ENCODE results near the gene TMTC1.

The TMTC1 gene

DNA sequence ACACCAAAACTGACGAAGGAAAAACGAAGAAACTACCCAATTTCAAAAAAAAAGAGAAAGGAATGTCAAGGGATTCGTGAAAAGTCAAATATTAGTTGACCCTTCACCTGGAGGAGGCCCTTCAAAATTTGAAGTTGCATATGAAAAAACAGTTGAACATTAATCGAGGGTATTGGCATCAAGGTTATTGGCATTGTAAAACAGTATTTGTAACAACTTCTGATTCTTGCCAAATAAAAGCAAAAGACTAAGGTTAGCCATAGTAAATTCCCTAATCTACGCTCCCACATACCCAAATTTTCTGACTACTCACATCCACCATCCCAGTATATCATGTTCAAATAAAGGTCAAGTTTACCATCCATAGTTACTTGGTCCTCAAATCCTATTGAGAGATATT is 118.6 kb downstream of the TMTC1 start:
- H3K4me3 ChIP-seq (ENCODE audit: low read depth, low read length) = no peak overlapping the region
- TF ChIP-seq, protein P1, sequence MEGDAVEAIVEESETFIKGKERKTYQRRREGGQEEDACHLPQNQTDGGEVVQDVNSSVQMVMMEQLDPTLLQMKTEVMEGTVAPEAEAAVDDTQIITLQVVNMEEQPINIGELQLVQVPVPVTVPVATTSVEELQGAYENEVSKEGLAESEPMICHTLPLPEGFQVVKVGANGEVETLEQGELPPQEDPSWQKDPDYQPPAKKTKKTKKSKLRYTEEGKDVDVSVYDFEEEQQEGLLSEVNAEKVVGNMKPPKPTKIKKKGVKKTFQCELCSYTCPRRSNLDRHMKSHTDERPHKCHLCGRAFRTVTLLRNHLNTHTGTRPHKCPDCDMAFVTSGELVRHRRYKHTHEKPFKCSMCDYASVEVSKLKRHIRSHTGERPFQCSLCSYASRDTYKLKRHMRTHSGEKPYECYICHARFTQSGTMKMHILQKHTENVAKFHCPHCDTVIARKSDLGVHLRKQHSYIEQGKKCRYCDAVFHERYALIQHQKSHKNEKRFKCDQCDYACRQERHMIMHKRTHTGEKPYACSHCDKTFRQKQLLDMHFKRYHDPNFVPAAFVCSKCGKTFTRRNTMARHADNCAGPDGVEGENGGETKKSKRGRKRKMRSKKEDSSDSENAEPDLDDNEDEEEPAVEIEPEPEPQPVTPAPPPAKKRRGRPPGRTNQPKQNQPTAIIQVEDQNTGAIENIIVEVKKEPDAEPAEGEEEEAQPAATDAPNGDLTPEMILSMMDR (IDR thresholded peaks at IDR 0.05; ENCODE audit: borderline replicate concordance, insufficient read depth, low read depth, low read length) = no peak

DNA sequence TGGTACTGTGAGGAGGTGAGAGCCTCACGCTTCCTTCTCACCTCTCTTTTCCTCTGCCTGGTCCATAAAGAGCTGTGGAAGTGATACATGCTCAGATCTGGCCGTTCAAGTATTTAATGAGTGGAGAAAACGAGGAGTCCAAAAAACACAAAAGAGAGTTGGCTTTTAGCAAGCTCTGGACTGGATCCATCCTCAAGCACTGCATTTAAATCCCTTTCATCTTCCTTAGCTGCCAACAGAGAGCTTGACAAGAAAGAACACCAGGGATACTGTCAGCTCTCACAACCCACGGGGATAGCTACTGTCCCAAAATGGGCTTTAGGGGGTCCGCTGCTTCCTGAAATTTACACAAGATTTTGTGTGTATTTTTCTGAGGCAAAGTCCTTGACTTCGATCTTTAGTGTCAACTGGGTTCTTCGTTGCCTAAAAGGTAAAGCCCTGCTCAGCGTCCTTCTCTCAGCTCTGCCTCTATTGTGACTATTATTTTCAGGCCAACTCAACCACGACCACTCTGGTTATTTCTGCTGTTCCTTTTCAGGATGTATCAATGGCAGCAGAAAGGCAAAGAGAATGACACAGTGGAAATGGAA is 120.9 kb downstream of the TMTC1 start:
- TF ChIP-seq, protein P1 (IDR thresholded peaks at IDR 0.05; ENCODE audit: borderline replicate concordance, insufficient read depth, low read depth, low read length) = no peak
- H3K4me3 ChIP-seq (ENCODE audit: low read depth, low read length) = no peak overlapping the region

DNA sequence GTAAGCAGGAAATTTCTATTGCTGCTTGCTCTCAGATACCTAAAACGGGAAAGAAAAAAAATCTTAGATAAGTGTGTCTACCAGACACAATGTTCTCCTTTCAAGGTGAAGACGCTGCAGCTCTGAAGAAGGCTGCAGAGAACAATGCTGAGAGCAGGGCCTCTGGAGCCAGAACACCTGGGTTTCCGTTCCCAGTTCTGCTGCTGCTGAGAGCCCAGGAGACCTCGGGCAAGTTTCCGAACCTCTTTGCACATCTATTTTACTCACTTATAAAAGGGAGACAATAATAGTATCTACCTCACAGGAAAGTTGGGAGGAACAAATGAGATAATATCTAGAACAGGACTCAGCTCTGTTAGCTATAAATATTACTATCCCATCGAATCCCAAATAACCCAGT is 122.9 kb downstream of the TMTC1 start:
- TF ChIP-seq, protein P1 (IDR thresholded peaks at IDR 0.05; ENCODE audit: borderline replicate concordance, insufficient read depth, low read depth, low read length) = no peak
- H3K4me3 ChIP-seq (ENCODE audit: low read depth, low read length) = no peak overlapping the region

DNA sequence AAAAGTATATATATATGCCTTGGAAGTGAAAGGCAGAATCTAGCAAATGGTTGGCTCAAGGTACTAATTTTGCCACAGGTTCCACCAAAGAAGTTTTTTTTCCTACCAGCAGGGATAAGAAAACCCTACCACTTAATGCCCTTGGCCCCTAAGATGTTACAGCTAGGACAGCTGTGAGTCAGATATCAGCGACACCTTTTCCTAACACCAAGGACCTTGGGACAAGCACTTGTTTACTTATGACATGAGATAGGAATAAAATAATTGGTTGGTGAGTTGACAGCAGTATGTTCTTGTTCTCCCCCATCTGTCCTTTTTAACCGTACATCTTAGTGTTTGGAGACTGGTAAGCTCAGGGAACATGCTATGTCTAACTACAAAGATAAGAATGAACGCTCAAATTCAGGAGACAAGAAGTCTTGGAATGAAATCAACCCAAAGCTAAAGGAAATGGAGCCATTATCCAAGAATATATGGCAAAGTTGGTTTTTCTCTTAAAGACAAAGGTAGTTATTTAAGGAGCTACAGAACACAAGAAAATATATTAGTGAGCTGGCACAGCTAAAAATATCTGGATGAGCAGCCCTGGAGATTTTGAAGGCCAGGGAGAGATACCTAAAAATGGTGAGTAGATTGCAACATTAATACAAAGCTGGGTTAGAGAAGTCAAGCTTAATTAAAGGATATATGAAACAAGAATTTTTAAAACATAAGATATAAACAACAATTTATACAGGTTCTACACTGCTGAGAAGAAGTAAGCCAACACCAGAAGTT is 126.8 kb downstream of the TMTC1 start:
- TF ChIP-seq, protein P1 (IDR thresholded peaks at IDR 0.05; ENCODE audit: borderline replicate concordance, insufficient read depth, low read depth, low read length) = no peak
- no peak overlapping the region for H3K4me3 ChIP-seq (ENCODE audit: low read depth, low read length)

DNA sequence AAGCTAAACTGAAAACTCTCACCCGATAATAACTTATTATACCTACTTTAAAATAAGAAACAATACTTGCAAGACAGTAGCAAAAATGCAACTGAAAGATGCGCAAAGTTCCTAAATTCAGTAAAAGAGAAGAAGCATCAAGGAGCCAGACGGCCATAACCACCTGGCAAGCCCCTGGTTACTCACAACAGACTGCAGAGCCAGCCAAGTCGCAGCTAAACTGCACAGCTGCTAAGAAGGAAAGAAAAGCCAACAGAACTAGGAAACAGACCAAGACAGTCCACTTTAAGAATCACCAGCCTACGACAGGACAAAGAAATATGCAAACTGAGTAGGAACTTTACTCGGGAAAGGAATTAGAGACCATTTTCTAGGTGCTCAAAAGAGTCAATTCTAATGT is 127.9 kb downstream of the TMTC1 start:
- TF ChIP-seq, protein P1 (IDR thresholded peaks at IDR 0.05; ENCODE audit: borderline replicate concordance, insufficient read depth, low read depth, low read length) = no peak

DNA sequence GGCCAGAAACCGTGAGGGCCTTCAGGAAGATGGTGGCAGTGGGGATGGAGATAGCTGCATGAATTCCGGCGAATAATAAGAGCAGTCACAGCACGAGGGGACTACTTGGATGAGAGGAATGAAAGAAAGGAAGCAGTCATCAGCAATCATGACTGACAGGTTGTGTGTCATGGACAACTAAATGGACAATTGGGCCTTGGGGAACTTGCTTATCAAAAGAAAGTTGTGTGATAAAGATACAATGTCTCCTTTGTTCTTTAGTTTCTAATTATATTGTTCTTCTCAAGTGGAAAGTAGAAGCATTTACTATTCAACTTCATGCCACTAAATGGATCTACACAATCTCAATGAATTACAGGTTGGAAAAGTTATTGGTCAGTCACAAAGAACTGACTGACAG is 130.5 kb downstream of the TMTC1 start:
- TF ChIP-seq, protein P1 (IDR thresholded peaks at IDR 0.05; ENCODE audit: borderline replicate concordance, insufficient read depth, low read depth, low read length) = no peak
- H3K4me3 ChIP-seq (ENCODE audit: low read depth, low read length) = no peak overlapping the region

More for the DNA sequence above, 127.9 kb downstream of the TMTC1 start:
- H3K4me3 ChIP-seq (ENCODE audit: low read depth, low read length) = no peak overlapping the region

DNA sequence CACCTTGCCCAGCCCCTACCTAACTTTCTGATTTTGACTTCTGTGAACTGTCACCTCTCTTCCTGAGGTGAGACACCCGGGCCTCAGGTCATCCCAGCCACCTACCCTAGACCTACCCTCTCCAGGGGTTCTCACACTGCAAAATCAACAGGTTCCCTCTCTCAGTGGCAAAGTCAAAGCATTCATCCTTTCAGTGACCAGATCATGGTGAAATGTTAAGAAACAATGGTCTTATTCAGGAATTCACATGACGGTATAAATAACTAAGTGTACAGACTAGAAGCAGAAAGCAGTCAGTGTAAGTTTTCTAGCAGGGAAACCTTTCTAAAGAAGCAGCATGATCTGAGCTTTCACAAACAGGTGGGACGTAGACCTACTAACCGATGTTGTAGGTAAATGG is 133.4 kb downstream of the TMTC1 start:
- no peak overlapping the region for H3K4me3 ChIP-seq (ENCODE audit: low read depth, low read length)
- TF ChIP-seq, protein P1 (IDR thresholded peaks at IDR 0.05; ENCODE audit: borderline replicate concordance, insufficient read depth, low read depth, low read length) = no peak
